Body of pancreas (tissue), 4 donors: Measurements from ENCODE around the gene TNKS1BP1. TPM values are rescaled to one million over a fixed set of nuclear protein-coding genes. Genes with fewer than 3 reads are reported as not detected.

Experiments used
- ATAC-seq: fragments of 150-250 bp; one replicate; pipeline ENCODE4 v1.9.1; 2016
- DNase-seq, 4 donors: peaks; one replicate each; pipeline ENCODE4 v3.0.0-alpha.2; 2019
- H3K27ac ChIP-seq, 4 donors: fragments of 200-600 bp; sonication (generic); 1 replicate in 3 of 4; 2 replicates in 1 of 4; pipeline versions ENCODE4 v1.5.1 to v1.6.1; 2016 to 2019; ENCODE audit warnings: mild to moderate bottlenecking in 1 of 4, mixed read lengths in 1 of 4, moderate library complexity in 1 of 4
- H3K27me3 ChIP-seq, 2 donors: fragments of 200-600 bp; sonication (generic); one replicate each; pipeline ENCODE4 v1.6.0; 2016; ENCODE audit warnings: mild to moderate bottlenecking in 1 of 2
- H3K36me3 ChIP-seq, 2 donors: fragments of 200-600 bp; sonication (generic); replicated peaks in 1 of 2; 2 replicates each; pipeline ENCODE4 v1.5.1; 2016; ENCODE audit warnings: low read depth in 2 of 2; ENCODE audit not compliant: insufficient read depth in 1 of 2
- H3K4me1 ChIP-seq: fragments of 200-600 bp; sonication (generic); one replicate; pipeline ENCODE4 v1.6.0; 2016
- H3K4me3 ChIP-seq, 2 donors: fragments of 200-600 bp; sonication (generic); 1 replicate in 1 of 2; 2 replicates in 1 of 2; pipeline ENCODE4 v1.5.1; 2016 to 2019
- H3K9me3 ChIP-seq, 3 donors: fragments of 200-600 bp; sonication (generic); 1 replicate in 2 of 3; 2 replicates in 1 of 3; pipeline ENCODE4 v1.5.1; 2016
- POLR2A ChIP-seq, 3 donors: fragments of 450-650 bp; IDR thresholded peaks; one replicate each; pipeline ENCODE4 v1.6.1; 2016; ENCODE audit warnings: antibody characterized with exemption in 3 of 3, mild to moderate bottlenecking in 2 of 3
- WGBS, 2 donors: methylation state at CpG; one replicate each; pipeline ENCODE4 v1.1.5; 2017; 5-methylcytosine and 5-hydroxymethylcytosine counted together
- intact Hi-C: fragments of 100-400 bp; cut with DNase I; formaldehyde crosslinking; loops from one replicate; pipeline ENCODE4 v1.15.1; 2023
- total RNA-seq, 2 donors: library from RNA; depleted of rRNA; stranded (reverse); fragments of >200 nt; gene quantifications; one replicate each; pipeline ENCODE4 v1.1.0, GENCODE V29; 2016
- TF ChIP-seq, protein P1 (sequence below), 7 experiments: fragments of 450-650 bp in 4 of 7; fragments of 200-600 bp in 3 of 7; sonication (generic) in 3 of 7; IDR thresholded peaks; one replicate each; pipeline ENCODE4 v1.5.1; 2016 to 2019; ENCODE audit warnings: antibody characterized with exemption in 7 of 7

TNKS1BP1 gene
- total RNA-seq, 2 donors from 2014 or later = 83.5 to 115 TPM

DNA sequence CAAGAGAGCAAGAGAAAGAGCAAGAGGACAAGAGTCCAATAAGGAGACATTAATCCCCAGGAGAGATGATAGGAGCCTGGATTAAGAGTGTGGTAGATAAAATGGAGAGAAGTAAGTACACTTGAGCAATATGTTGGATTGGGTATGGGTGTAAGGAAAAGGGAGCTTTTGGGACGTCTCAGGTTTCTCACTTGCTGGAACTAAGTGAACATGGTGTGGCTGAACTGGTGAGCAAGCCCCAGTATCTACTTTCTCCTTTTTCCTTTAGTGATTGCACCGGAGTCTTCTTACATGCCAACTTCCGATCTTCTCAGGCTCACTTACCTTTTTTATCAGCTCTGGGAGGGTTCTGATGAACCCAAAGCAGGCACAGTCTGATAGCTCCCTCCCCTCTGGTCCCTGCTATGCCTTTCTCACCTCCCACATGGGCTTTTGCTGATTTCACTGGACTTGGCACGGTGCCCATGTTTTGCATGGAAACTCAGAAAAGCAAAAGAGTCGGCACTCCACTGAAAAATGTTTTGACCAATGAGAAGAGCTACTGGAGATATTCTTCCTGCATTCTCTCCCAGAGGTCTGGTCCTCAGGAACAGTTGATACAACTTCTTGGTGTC is 73.2 kb downstream of the TNKS1BP1 start:
- Histone ChIP-seq H3K4me3 (no peak overlapping the region), H3K36me3 (no peaks in the 10 kb centered on the region), H3K4me1 (no peaks in the 10 kb centered on the region), H3K9me3 (no peaks in the 10 kb centered on the region), H3K27me3 (no peaks in the 10 kb centered on the region), H3K27ac (no peak overlapping the region)
- ATAC-seq = no peak
- intact Hi-C loops = loop anchor here (5.0 kb wide), 1 partner anchor 409 kb away; no protein-coding TSS in a partner anchor
- DNase-seq = peak in 2 of 4 donors; percentile 37 to 40
- WGBS, 2 donors = 19 to 38% methylated on average over 5 of the region's 5 CpGs
- TF ChIP-seq, protein P1, sequence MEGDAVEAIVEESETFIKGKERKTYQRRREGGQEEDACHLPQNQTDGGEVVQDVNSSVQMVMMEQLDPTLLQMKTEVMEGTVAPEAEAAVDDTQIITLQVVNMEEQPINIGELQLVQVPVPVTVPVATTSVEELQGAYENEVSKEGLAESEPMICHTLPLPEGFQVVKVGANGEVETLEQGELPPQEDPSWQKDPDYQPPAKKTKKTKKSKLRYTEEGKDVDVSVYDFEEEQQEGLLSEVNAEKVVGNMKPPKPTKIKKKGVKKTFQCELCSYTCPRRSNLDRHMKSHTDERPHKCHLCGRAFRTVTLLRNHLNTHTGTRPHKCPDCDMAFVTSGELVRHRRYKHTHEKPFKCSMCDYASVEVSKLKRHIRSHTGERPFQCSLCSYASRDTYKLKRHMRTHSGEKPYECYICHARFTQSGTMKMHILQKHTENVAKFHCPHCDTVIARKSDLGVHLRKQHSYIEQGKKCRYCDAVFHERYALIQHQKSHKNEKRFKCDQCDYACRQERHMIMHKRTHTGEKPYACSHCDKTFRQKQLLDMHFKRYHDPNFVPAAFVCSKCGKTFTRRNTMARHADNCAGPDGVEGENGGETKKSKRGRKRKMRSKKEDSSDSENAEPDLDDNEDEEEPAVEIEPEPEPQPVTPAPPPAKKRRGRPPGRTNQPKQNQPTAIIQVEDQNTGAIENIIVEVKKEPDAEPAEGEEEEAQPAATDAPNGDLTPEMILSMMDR (IDR thresholded peaks at IDR 0.05) = no peak
- TF ChIP-seq POLR2A (IDR thresholded peaks at IDR 0.05) = no peak

GRCh38 chr11:57251037-57251436 is 73.7 kb downstream of the TNKS1BP1 start:
- DNase-seq (no peak), ATAC-seq (no peak)
- Histone ChIP-seq H3K27me3 (no peaks in the 10 kb centered on the region), H3K27ac (no peak overlapping the region), H3K4me3 (no peak overlapping the region), H3K9me3 (no peaks in the 10 kb centered on the region), H3K36me3 (no peaks in the 10 kb centered on the region), H3K4me1 (no peaks in the 10 kb centered on the region)
- 78 to 87% methylated on average over 2 of the region's 2 CpGs for WGBS, 2 donors
- TF ChIP-seq, protein P1 (IDR thresholded peaks at IDR 0.05) = no peak
- no peak for TF ChIP-seq POLR2A (IDR thresholded peaks at IDR 0.05)
- intact Hi-C loops = loop anchor here (5.0 kb wide), 1 partner anchor 409 kb away; no protein-coding TSS in a partner anchor

Other genes starting within 250 kb of the TNKS1BP1 start
- gene LRRC55, start 143.0 kb downstream of the TNKS1BP1 start, total RNA-seq = not detected
- 1 to 10 TPM in 1 of 2 donors, under 1 TPM in 1; 0.66 to 1.3 TPM for gene APLNR, start 87.7 kb downstream of the TNKS1BP1 start, total RNA-seq
- gene SSRP1, start 10.9 kb upstream of the TNKS1BP1 start, total RNA-seq = 10 to 100 TPM; 44.2 to 51.9 TPM
- gene P2RX3, start 13.4 kb upstream of the TNKS1BP1 start, total RNA-seq = not detected
- gene PRG3, start 56.2 kb upstream of the TNKS1BP1 start, total RNA-seq = not detected
- not detected for gene PRG2, start 65.7 kb upstream of the TNKS1BP1 start, total RNA-seq
- 10 to 100 TPM; 23.1 to 30.0 TPM for gene SLC43A3, start 102.2 kb upstream of the TNKS1BP1 start, total RNA-seq
- gene RTN4RL2, start 135.6 kb upstream of the TNKS1BP1 start, total RNA-seq = 1 to 10 TPM in 1 of 2 donors, under 1 TPM in 1; 0.99 to 3.4 TPM
- gene SLC43A1, start 190.8 kb upstream of the TNKS1BP1 start, total RNA-seq = 100 to 1,000 TPM in 1 of 2 donors, 10 to 100 TPM in 1; 87.7 to 128 TPM
- 10 to 100 TPM in 1 of 2 donors, 1 to 10 TPM in 1; 5.6 to 24.4 TPM for gene TIMM10, start 205.8 kb upstream of the TNKS1BP1 start, total RNA-seq
- not detected for gene SMTNL1, start 212.6 kb upstream of the TNKS1BP1 start, total RNA-seq
- 10 to 100 TPM in 1 of 2 donors, 1 to 10 TPM in 1; 7.9 to 17.4 TPM for gene UBE2L6, start 242.7 kb upstream of the TNKS1BP1 start, total RNA-seq